Measurements from ENCODE around the gene SPG7.

The SPG7 gene

GRCh38 chr16:89600956-89601355, 92.8 kb downstream of the SPG7 start:
- peak; percentile 25 for DNase-seq

GRCh38 chr16:89601906-89602272, 93.7 kb downstream of the SPG7 start:
- DNase-seq, result no peak

GRCh38 chr16:89602273-89602951, 94.2 kb downstream of the SPG7 start:
- peak; percentile 83 for DNase-seq

GRCh38 chr16:89602952-89603590, 94.9 kb downstream of the SPG7 start:
- no peak for DNase-seq

GRCh38 chr16:89604764-89605163, 96.6 kb downstream of the SPG7 start:
- no peak for DNase-seq

- no peak for DNase-seq
These were observed 97.2 kb downstream of the SPG7 start for GRCh38 chr16:89605186-89605970.

- no peak for DNase-seq
These were observed 97.8 kb downstream of the SPG7 start for GRCh38 chr16:89606006-89606405.

Data from fibroblast of skin of back (primary cell).